ENCODE results near the gene STH. TPM values are rescaled to one million over a fixed set of nuclear protein-coding genes. Genes with fewer than 3 reads are reported as not detected.

The STH gene
- total and polyA plus RNA-seq, 10 of the 15 experiments (the other 5 are each of a cell fraction or from before 2014, with no cell fraction given) = not detected

- H3K9ac ChIP-seq (ENCODE audit: control insufficient read depth, insufficient read depth, low read length) = no peak overlapping the region
- SMC1A ChIA-PET (ENCODE audit: uncharacterized antibody, unreplicated experiment) = no interaction called here
- no peaks in the 10 kb centered on the region for H3K79me2 ChIP-seq (ENCODE audit: control insufficient read depth, insufficient read depth, low read length)
- peaks cover 0 to under 1% of the 10 kb centered on the region in 2 experiments; a peak in 2 of 4 replicates for H3K27me3 ChIP-seq (replicated peaks in 1 of 2; ENCODE audit: control insufficient read depth in 2 of 2, insufficient read depth in 2 of 2, low read length in 1 of 2)
- BruUV-seq (replicated peaks) = no TSS peak
- CTCF ChIA-PET = no interaction called here
- no peak overlapping the region for H3K4me2 ChIP-seq (ENCODE audit: control insufficient read depth, insufficient read depth)
- no peaks in the 10 kb centered on the region for H3K9me3 ChIP-seq (replicated peaks; ENCODE audit: control insufficient read depth, insufficient read depth, low read length)
- intact Hi-C loops (cut with micrococcal nuclease; ENCODE audit: unreplicated experiment) = no loop called here
- no peaks in the 10 kb centered on the region for H4K20me1 ChIP-seq (ENCODE audit: control insufficient read depth, insufficient read depth)
- ATAC-seq = no peak
- no peak overlapping the region for H3K4me3 ChIP-seq
- POLR2A ChIA-PET = no interaction called here
- in situ Hi-C loops (cut with MboI) = no loop called here
- no peak overlapping the region for H3K27ac ChIP-seq (ENCODE audit: control insufficient read depth, insufficient read depth)
- H2AFZ ChIP-seq (ENCODE audit: control insufficient read depth, low read depth, low read length) = no peak overlapping the region
- 32% methylated on average over 8 of the region's 10 CpGs for WGBS (ENCODE audit: insufficient coverage, insufficient replicate concordance, low lambda C conversion rate, missing lambda C conversion rate)
- no peak for DNase-seq (ENCODE audit: low read depth, low spot score)
- no peaks in the 10 kb centered on the region for H3K36me3 ChIP-seq (ENCODE audit: control insufficient read depth in 2 of 2, insufficient read depth in 2 of 2, low read length in 1 of 2)
- H3K4me1 ChIP-seq (ENCODE audit: control insufficient read depth, insufficient read depth, low read length) = no peaks in the 10 kb centered on the region
- FAIRE-seq = no peak
- no peak for TF ChIP-seq SMARCA5 (IDR thresholded peaks at IDR 0.05)
- no peak for TF ChIP-seq POLR2AphosphoS2 (IDR thresholded peaks at IDR 0.05; ENCODE audit: low read depth, low read length)
- TF ChIP-seq KAT2A (conservative IDR thresholded peaks at IDR 0.05; ENCODE audit: control insufficient read depth, low read depth, low read length) = no peak
- no peak for TF ChIP-seq BCLAF1 (IDR thresholded peaks at IDR 0.05)
- TF ChIP-seq ATF3 (IDR thresholded peaks at IDR 0.05; ENCODE audit: borderline replicate concordance, extremely low read depth, low read depth, low read length) = no peak
- TF ChIP-seq BCL11A (IDR thresholded peaks at IDR 0.05; ENCODE audit: low read depth, low read length) = no peak
- TF ChIP-seq ZZZ3 (IDR thresholded peaks at IDR 0.05; ENCODE audit: control insufficient read depth, insufficient read length, low read depth) = no peak
- no peak for TF ChIP-seq ETV6 (conservative IDR thresholded peaks at IDR 0.05 in 1 of 2, IDR thresholded peaks at IDR 0.05 in 1 of 2; ENCODE audit: borderline replicate concordance in 1 of 2, low read depth in 1 of 2)
- no peak for TF ChIP-seq EGR1 (IDR thresholded peaks at IDR 0.05; ENCODE audit: borderline replicate concordance in 1 of 2, low read depth in 2 of 2, low read length in 2 of 2)
- no peak for TF ChIP-seq IKZF1 (conservative IDR thresholded peaks at IDR 0.05)
- TF ChIP-seq NR2F1 (conservative IDR thresholded peaks at IDR 0.05) = no peak
- RAD21 ChIA-PET (ENCODE audit: unreplicated experiment) = no interaction called here
Measured at GRCh38 chr17:45955326-45955725, 43.7 kb upstream of the STH start.

Data from GM12878 (cell line).